ENCODE results near the gene BUB3.
A peak's percentile ranks its signal among the peaks of the same experiment; 100 is the strongest.

Gene BUB3

GRCh38 chr10:123134915-123135414 lies 19.2 kb upstream of the BUB3 start:
- H3K36me3 ChIP-seq (ENCODE audit: control insufficient read depth in 1 of 2, insufficient read depth in 2 of 2, low read length in 2 of 2) = no peaks in the 10 kb centered on the region
- no peaks in the 10 kb centered on the region for H3K9me3 ChIP-seq (ENCODE audit: control insufficient read depth in 1 of 2, low read length in 2 of 2)
- H3K27ac ChIP-seq (ENCODE audit: low read length) = no peak overlapping the region
- H3K27me3 ChIP-seq (ENCODE audit: low read depth, low read length) = peaks cover 81% of the 10 kb centered on the region
- H3K4me3 ChIP-seq (ENCODE audit: low read depth in 1 of 2, low read length in 2 of 2) = peak overlapping the region in 1 of 2 donors; percentile 41
- peaks cover 7 to 59% of the 10 kb centered on the region in 2 donors for H3K4me1 ChIP-seq (ENCODE audit: control insufficient read depth in 1 of 2, insufficient read depth in 2 of 2, low read length in 2 of 2)

DNA sequence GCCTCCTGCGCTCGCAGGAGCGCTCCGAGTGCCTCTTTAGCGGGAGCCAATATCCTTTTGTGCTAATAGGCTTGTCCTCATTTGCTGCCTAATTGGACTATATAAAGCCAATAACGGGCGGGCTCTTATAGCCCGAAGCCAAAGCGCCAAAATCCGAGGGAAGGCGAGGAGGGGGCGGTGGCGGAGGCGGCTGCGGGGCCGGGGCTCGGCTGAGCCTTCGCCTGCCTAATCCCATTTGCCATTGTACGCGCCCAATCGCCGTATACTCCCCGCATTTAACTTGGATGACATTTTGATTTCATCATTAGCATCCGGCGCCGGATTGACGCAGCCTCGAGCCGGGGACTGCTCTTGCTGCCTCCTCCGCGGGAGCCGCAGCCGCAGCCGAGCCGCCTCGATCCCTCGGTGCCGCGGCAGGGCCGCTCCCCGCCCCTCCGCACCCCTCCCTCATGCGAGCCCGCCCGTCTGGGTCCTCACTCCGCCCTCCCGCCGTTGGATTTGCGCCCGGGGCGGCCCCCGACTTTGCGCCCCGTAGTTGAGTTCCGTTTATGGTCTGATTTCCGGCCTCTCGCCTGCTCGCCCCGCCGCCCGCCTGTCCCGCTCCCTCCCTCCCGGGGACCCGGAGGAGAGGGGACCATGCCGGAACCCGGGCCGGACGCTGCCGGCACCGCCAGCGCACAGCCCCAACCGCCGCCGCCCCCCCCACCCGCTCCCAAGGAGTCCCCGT lies 18.6 kb upstream of the BUB3 start, which contains the start of gene HMX3:
Gene HMX3, plus strand, starts transcription at position 556 of the 727 bp plus-strand sequence. Its CDS starts 81 bp downstream, at position 637.
- H3K4me3 ChIP-seq (ENCODE audit: low read depth in 1 of 2, low read length in 2 of 2) = peak within 1 kb of the TSS in 1 of 2 donors; percentile 42
- H3K9me3 ChIP-seq (ENCODE audit: control insufficient read depth in 1 of 2, low read length in 2 of 2) = no peaks in the 10 kb centered on the region
- no peak within 1 kb of the TSS for H3K27ac ChIP-seq (ENCODE audit: low read length)
- H3K36me3 ChIP-seq (ENCODE audit: control insufficient read depth in 1 of 2, insufficient read depth in 2 of 2, low read length in 2 of 2) = no peaks in the 10 kb centered on the region
- H3K4me1 ChIP-seq (ENCODE audit: control insufficient read depth in 1 of 2, insufficient read depth in 2 of 2, low read length in 2 of 2) = peaks cover 7 to 66% of the 10 kb centered on the region in 2 donors
- peaks cover 86% of the 10 kb centered on the region for H3K27me3 ChIP-seq (ENCODE audit: low read depth, low read length)

DNA sequence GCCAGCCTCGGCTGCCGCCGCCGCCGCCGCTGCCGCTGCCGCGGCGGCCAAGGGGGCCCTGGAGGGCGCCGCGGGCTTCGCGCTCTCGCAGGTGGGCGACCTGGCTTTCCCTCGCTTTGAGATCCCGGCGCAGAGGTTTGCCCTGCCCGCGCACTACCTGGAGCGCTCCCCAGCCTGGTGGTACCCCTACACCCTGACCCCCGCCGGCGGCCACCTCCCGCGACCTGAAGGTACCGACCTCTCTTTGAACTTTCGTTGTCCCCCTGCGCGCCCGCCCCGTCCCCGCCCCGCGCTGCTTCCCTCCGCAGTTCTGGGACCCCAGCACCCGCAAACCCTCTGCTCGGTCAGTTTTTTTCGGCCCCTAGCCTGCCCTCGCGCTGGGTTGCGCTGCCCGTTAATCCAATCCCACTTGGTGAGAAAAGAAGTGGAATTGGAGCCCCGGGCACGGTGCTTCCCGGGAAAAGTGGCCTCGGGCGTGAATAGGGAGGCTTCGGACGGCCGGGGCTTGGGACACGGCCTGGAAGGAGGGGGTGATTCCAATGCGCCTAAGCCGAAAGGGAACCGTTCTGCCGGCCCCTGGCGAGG lies 17.9 kb upstream of the BUB3 start:
- Histone ChIP-seq H3K27ac (ENCODE audit: low read length) (no peak overlapping the region), H3K4me1 (ENCODE audit: control insufficient read depth in 1 of 2, insufficient read depth in 2 of 2, low read length in 2 of 2) (peaks cover 7 to 66% of the 10 kb centered on the region in 2 donors), H3K36me3 (ENCODE audit: control insufficient read depth in 1 of 2, insufficient read depth in 2 of 2, low read length in 2 of 2) (no peaks in the 10 kb centered on the region), H3K4me3 (ENCODE audit: low read depth in 1 of 2, low read length in 2 of 2) (peak overlapping the region in 1 of 2 donors; percentile 42), H3K9me3 (ENCODE audit: control insufficient read depth in 1 of 2, low read length in 2 of 2) (no peaks in the 10 kb centered on the region), H3K27me3 (ENCODE audit: low read depth, low read length) (peaks cover 94% of the 10 kb centered on the region)

DNA sequence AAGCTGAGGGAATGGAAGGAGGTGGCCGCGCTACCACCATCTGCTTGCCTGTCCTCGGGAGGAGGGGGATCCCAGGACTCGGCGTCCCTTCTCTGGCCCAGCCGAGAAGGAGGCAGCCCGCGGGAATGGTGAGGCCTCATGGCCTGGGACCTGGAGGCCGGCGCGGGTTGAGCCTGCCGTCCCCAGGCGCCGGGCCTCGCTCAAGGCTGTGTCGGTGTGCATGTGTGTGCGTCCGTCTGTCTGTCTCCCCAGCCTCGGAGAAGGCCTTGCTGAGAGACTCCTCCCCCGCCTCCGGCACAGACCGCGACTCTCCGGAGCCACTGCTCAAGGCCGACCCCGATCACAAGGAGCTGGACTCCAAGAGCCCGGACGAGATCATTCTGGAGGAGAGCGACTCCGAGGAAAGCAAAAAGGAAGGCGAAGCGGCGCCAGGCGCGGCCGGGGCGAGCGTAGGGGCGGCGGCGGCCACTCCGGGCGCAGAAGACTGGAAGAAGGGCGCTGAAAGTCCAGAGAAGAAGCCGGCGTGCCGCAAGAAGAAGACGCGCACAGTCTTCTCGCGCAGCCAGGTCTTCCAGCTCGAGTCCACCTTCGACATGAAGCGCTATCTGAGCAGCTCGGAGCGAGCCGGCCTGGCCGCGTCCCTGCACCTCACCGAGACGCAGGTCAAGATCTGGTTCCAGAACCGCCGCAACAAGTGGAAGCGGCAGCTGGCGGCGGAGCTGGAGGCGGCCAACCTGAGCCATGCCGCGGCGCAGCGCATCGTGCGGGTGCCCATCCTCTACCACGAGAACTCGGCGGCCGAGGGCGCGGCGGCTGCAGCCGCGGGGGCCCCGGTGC lies 17.2 kb upstream of the BUB3 start:
- peaks cover 7 to 66% of the 10 kb centered on the region in 2 donors for H3K4me1 ChIP-seq (ENCODE audit: control insufficient read depth in 1 of 2, insufficient read depth in 2 of 2, low read length in 2 of 2)
- no peaks in the 10 kb centered on the region for H3K36me3 ChIP-seq (ENCODE audit: control insufficient read depth in 1 of 2, insufficient read depth in 2 of 2, low read length in 2 of 2)
- peak overlapping the region in 1 of 2 donors; percentile 42 for H3K4me3 ChIP-seq (ENCODE audit: low read depth in 1 of 2, low read length in 2 of 2)
- peaks cover 94% of the 10 kb centered on the region for H3K27me3 ChIP-seq (ENCODE audit: low read depth, low read length)
- H3K27ac ChIP-seq (ENCODE audit: low read length) = no peak overlapping the region
- H3K9me3 ChIP-seq (ENCODE audit: control insufficient read depth in 1 of 2, low read length in 2 of 2) = no peaks in the 10 kb centered on the region

DNA sequence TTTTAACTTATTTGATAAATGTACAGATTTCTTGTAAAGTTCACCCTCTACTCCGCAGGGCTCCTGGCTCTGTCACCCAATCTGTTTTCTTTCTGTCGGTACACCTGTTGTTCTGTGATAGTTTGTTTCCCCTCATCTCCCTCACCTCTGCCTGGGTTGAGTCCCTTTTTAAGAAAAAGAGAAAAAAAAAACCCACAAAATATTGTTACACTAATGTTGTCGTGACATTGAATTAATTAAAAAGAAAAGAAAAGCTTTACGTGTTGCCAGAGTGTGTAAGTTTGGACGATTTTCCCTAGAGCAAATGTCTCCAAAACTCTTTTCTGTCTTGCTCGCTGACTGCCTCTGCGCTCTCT lies 15.1 kb upstream of the BUB3 start:
- H3K4me3 ChIP-seq (ENCODE audit: low read depth in 1 of 2, low read length in 2 of 2) = no peak overlapping the region
- peaks cover 7 to 60% of the 10 kb centered on the region in 2 donors for H3K4me1 ChIP-seq (ENCODE audit: control insufficient read depth in 1 of 2, insufficient read depth in 2 of 2, low read length in 2 of 2)
- no peaks in the 10 kb centered on the region for H3K9me3 ChIP-seq (ENCODE audit: control insufficient read depth in 1 of 2, low read length in 2 of 2)
- no peaks in the 10 kb centered on the region for H3K36me3 ChIP-seq (ENCODE audit: control insufficient read depth in 1 of 2, insufficient read depth in 2 of 2, low read length in 2 of 2)
- peaks cover 91% of the 10 kb centered on the region for H3K27me3 ChIP-seq (ENCODE audit: low read depth, low read length)
- no peak overlapping the region for H3K27ac ChIP-seq (ENCODE audit: low read length)

DNA sequence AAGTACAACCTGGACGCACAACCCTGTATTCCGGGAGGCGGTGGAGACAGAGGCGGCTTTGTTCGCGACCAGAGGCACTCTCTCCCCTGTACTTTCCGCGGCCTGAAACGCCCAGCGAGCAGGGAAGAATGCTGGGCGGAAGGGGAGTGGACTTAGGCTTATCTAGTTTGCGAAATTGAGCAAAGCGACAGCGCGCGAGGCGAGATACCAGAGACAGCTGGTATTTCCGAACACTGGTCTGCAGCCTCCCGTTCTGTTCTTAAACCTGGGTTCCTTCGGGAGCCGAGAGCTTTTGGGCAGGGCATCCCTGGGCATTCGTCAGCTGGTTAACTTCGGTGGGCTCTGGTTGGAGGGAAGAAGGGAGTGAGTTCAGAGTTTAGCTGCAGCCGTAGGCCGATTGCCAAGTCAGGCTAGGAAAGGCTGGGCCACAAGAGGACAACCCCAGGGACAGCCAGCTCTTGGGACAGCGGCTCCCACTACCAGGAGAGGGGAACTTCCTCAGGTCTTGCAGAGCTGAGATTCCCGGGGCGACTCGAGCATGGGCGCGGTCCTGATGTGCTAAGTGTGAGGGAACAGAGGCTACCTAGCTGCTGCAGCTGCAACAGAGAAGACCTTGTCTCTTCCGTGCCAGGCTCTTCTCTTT lies 14.6 kb upstream of the BUB3 start:
- Histone ChIP-seq H3K4me3 (ENCODE audit: low read depth in 1 of 2, low read length in 2 of 2) (no peak overlapping the region), H3K4me1 (ENCODE audit: control insufficient read depth in 1 of 2, insufficient read depth in 2 of 2, low read length in 2 of 2) (peaks cover 7 to 62% of the 10 kb centered on the region in 2 donors)

DNA sequence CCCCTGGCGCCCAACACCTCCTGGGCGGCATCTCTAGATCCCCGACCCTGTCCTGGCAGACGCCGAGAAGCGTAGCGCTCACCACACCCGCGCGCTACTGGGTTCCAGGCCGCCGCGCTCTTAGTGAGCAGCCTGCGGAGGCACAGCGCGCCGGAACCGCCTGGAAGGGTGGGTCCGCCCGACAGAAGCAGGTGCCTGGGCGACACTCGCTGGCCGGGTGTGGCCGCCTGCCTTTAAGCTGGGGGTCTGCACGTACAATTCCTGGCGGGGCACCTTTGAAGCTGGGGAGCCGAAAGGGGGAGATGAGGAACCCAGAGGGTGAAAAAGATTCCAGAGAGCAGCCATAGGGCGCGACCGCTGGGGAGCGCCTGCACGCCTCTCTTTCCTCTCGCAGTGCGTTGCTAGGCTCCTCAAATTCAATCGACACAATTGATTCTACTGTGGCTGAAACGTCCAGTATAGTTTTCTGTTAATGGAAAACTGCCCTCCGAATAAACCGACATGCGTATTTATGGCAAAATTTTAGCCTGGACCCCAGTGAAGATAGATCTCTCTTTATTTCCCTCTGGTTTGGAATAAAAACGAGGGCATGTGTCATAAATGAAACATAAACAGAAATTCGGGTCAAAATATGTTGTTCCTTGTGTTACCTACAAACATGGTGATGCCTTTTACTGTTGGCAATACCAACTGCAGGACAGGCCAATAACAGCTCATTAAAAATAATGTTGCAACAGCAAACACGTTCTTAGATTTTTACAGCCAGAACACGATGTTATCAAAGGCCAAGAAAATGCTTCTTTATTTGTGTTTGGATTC lies 13.8 kb upstream of the BUB3 start:
- H3K4me1 ChIP-seq (ENCODE audit: control insufficient read depth in 1 of 2, insufficient read depth in 2 of 2, low read length in 2 of 2) = peaks cover 4 to 59% of the 10 kb centered on the region in 2 donors
- no peaks in the 10 kb centered on the region for H3K9me3 ChIP-seq (ENCODE audit: control insufficient read depth in 1 of 2, low read length in 2 of 2)
- no peak overlapping the region for H3K27ac ChIP-seq (ENCODE audit: low read length)
- H3K4me3 ChIP-seq (ENCODE audit: low read depth in 1 of 2, low read length in 2 of 2) = no peak overlapping the region
- no peaks in the 10 kb centered on the region for H3K36me3 ChIP-seq (ENCODE audit: control insufficient read depth in 1 of 2, insufficient read depth in 2 of 2, low read length in 2 of 2)
- H3K27me3 ChIP-seq (ENCODE audit: low read depth, low read length) = peaks cover 91% of the 10 kb centered on the region

More for the DNA sequence above, 14.6 kb upstream of the BUB3 start:
- Histone ChIP-seq H3K27me3 (ENCODE audit: low read depth, low read length) (peaks cover 91% of the 10 kb centered on the region), H3K27ac (ENCODE audit: low read length) (no peak overlapping the region), H3K36me3 (ENCODE audit: control insufficient read depth in 1 of 2, insufficient read depth in 2 of 2, low read length in 2 of 2) (no peaks in the 10 kb centered on the region), H3K9me3 (ENCODE audit: control insufficient read depth in 1 of 2, low read length in 2 of 2) (no peaks in the 10 kb centered on the region)

DNA sequence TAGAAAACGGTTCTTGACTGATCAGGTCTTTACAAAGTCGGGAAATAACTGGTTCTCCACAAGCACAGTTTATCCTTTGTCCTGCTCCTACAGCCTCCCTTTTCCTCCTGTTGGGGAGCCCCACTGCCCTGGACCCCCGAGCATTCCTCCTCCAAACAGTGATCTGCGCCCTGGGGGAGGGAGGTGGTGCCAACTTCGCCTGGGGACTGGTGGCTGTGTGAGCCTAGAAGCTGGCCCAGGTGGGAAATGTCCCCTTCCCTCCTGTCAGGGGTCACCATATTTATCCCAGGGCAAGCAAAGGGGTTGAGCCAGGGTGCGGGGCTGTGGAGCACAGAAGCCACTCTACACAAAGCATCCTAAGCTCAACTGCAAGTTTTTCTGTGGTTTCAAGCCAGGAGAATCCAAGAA lies 13.2 kb upstream of the BUB3 start:
- Histone ChIP-seq H3K4me3 (ENCODE audit: low read depth in 1 of 2, low read length in 2 of 2) (no peak overlapping the region), H3K36me3 (ENCODE audit: control insufficient read depth in 1 of 2, insufficient read depth in 2 of 2, low read length in 2 of 2) (no peaks in the 10 kb centered on the region), H3K4me1 (ENCODE audit: control insufficient read depth in 1 of 2, insufficient read depth in 2 of 2, low read length in 2 of 2) (peaks cover 4 to 55% of the 10 kb centered on the region in 2 donors), H3K27ac (ENCODE audit: low read length) (no peak overlapping the region), H3K27me3 (ENCODE audit: low read depth, low read length) (peaks cover 92% of the 10 kb centered on the region), H3K9me3 (ENCODE audit: control insufficient read depth in 1 of 2, low read length in 2 of 2) (no peaks in the 10 kb centered on the region)

- Histone ChIP-seq H3K36me3 (ENCODE audit: control insufficient read depth in 1 of 2, insufficient read depth in 2 of 2, low read length in 2 of 2) (no peaks in the 10 kb centered on the region), H3K27ac (ENCODE audit: low read length) (no peak overlapping the region), H3K27me3 (ENCODE audit: low read depth, low read length) (peaks cover 95% of the 10 kb centered on the region), H3K4me3 (ENCODE audit: low read depth in 1 of 2, low read length in 2 of 2) (no peak overlapping the region), H3K4me1 (ENCODE audit: control insufficient read depth in 1 of 2, insufficient read depth in 2 of 2, low read length in 2 of 2) (peaks cover 4 to 54% of the 10 kb centered on the region in 2 donors), H3K9me3 (ENCODE audit: control insufficient read depth in 1 of 2, low read length in 2 of 2) (no peaks in the 10 kb centered on the region)
Observed at GRCh38 chr10:123141791-123142700, 12.2 kb upstream of the BUB3 start.

All from muscle layer of duodenum (tissue), 2 donors.